GM19463 (cell line): Measurements from ENCODE around the gene TSC2.
A peak's percentile ranks its signal among the peaks of the same experiment; 100 is the strongest.
"Not testable (repeated sequence)": the region's sequence is repeated elsewhere in the genome, so short reads cannot be mapped to it uniquely, and the experiment has no call there.

Experiments
- ATAC-seq: cut with Tn5 transposase; IDR thresholded peaks from one replicate; pipeline ENCODE4 v1.9.1; 2021; ENCODE audit warnings: mild to moderate bottlenecking, moderate library complexity; ENCODE audit not compliant: unreplicated experiment

Gene TSC2

GRCh38 chr16:2009791-2010510 lies 37.8 kb upstream of the TSC2 start, which contains the start of gene ZNF598:
TSS of gene ZNF598 (minus strand) at chr16:2009821.
- ATAC-seq = peak; percentile 90

GRCh38 chr16:2011726-2012125 lies 36.1 kb upstream of the TSC2 start:
- ATAC-seq = not testable (repeated sequence)

DNA sequence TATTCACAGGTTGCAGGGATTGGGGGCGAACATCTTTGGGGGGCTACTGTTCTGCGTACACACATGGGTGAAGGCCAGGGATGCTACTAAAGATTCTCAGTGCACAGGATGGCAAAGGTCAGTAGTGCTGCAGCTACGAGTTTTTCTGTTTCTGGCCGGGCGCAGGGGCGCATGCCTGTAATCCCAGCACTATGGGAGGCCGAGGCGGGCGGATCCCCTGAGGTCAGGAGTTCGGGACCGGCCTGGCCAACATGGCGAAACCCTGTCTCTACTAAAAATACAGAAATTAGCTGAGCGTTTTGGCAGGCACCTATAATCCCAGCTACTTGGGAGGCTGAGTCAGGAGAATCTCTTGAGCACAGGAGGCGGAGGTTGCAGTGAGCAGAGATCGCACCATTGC lies 34.3 kb upstream of the TSC2 start:
- no peak for ATAC-seq

DNA sequence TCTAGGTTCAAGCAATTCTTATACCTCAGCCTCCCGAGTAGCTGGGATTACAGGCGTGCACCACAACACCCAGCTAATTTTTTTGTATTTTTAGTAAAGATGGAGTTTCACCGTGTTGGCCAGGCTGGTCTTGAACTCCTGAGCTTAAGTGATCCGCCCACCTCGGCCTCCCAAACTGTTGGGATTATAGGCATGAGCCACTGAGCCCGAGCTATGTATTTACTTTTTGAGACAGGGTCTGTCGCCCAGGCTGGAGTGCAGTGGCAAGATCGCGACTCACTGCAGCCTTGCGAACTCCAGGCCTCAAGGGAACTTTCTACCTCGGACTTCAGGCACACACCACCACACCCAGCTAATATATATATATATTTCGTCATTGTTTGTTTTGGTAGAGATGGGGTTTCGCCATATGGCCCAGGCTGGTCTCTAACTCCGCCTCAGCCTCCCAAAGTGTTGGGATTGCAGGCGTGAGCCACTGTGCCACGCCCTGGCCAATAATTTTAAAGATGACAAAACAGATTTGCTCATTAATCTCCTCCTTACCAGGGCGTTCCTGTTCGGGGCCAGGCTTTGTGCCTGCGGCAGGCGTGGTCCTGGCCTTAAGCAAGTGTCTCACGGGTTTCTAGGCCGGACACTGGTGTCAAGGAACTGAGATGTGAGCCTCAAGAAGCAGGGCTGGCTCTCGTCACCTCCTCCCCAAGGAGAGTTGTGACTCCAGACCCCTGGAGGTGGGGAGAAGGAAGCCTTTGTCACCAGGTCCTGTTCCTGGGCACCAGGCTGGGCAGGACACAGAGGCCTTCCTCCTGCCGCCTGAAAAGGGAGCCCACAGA lies 32.5 kb upstream of the TSC2 start:
- ATAC-seq = no peak

- no peak for ATAC-seq
Observed at GRCh38 chr16:2015947-2016208, 31.9 kb upstream of the TSC2 start.

- no peak for ATAC-seq
Observed at GRCh38 chr16:2016407-2016922, 31.3 kb upstream of the TSC2 start.

GRCh38 chr16:2019518-2019920 lies 28.3 kb upstream of the TSC2 start, which contains the start of gene NPW:
TSS of gene NPW (plus strand) at chr16:2019785.
- ATAC-seq = no peak

GRCh38 chr16:2019921-2020831 lies 27.6 kb upstream of the TSC2 start:
- ATAC-seq = no peak

- ATAC-seq = no peak
Observed at GRCh38 chr16:2022723-2023091, 25.1 kb upstream of the TSC2 start.

DNA sequence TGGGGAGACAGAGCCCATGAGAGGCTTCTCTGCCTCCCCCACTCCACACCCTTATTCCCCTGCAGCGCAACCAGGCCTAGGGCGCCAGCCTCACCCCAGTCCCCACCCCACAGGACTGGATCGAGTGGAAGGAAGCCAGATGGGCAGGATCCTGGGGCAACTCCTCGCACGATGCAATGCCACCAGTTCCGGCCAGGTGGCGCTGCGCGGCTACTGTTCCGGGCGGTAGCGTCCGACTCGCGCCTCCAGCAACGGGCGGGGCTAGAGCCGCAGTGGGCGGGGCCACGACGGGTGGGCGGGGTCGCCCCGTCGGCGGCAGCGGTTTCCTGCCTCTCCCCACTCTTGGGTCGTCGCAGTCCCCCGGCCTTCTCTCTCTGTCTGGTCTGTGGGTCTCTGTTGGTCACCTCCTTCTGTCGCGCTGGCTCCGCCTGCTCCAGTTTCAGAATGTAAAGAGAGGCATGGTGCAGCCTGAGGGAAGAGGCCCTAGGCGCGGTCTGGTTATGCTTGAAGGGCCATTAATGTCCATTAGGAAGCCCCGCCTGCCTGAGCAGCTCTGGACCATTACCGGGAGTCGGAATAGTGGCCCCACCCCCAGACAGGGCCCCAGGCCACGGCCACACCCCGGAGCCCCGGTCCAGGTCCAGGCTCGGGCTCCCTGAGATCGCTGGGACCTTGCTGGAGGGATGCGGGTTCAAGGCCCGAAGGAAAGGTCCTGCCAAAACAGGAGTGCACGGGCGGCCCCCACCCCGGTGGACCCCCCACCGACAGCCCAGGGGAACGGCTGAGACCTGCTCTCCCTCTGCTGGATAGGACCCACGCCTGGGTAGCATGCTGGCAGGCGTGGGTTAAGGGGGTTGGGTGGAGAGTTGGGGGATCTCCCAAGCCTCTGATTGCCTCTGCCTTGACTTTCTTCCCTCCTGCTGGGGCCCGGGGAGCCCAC lies 24.4 kb upstream of the TSC2 start:
- peak; percentile 65 for ATAC-seq

GRCh38 chr16:2024032-2024420 lies 23.8 kb upstream of the TSC2 start:
- no peak for ATAC-seq

DNA sequence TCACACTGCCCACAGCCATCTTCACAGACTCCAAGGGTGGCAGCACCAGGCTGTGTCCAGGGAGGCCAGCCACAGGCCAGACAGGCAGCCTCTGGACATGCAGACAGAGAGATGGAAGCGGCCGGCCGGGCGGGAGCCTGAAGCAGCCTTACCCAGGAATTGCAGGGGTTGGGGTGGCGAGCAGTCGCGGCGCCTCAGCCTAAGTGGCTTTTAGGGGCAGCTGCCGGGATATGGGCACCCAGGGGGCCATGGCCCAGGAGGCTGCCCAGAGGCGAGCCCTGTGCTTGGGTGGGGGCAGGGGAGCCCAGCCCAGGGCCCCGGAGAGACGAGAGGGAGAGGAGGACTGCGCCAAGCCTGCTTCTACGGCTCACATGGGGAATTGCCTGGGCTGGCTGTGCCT lies 22.5 kb upstream of the TSC2 start:
- no peak for ATAC-seq

- no peak for ATAC-seq
Observed at GRCh38 chr16:2025878-2026460, 21.8 kb upstream of the TSC2 start.

- no peak for ATAC-seq
Observed at GRCh38 chr16:2026461-2027023, 21.2 kb upstream of the TSC2 start, which contains the start of gene NHERF2. TSS of gene NHERF2 (plus strand) at chr16:2026902. CDS start at chr16:2027006, 104 bp downstream.

GRCh38 chr16:2027024-2028010 lies 20.5 kb upstream of the TSC2 start:
- ATAC-seq = no peak

DNA sequence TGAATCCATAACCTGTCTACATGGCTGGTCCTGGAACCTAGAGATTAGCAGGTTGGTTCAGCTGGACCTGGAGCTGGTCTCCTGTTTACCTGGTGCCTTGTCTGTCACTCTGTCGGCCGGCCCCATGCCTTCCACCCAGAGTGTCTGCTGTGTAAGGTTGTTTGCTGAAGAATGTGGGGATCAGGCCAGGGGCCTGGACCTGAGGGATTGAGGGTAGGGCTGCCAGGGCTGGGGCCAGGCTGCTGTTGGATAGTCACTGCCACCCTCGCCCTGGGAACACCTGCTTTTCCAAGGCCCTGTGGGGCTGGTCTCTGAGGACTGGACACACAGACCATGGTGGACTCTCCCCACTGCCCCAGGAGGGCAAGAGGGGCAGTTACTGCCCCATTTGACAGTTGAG lies 19.6 kb upstream of the TSC2 start:
- ATAC-seq = no peak

DNA sequence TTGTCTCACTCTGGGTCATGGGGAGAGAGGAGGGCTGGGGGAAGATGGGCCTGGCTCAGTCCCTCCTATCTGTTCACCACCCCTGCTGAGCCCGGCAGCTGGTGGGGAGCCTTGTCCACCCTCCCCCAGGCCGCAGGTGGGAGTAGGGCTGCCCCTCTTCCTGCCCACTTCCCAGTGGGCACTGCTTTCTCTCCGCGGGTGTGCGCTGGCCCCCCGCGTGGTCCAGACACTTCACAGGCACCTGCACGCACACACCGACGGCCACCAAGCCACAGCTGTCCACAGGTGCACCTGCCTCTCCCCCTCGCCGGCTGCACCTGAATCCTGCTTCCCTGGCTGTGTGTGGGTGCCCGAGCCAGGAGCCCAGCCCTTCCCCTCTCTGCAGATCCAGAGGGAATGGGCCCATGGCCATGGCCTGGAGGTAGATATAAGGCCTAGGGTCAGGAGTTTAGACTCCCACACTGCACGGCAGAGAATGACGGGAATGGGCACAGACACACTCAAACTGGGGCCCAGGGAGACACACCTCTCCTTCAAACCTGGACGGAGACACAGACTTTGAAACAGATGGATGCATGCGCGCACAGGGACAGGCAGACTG lies 19.1 kb upstream of the TSC2 start:
- ATAC-seq = no peak

DNA sequence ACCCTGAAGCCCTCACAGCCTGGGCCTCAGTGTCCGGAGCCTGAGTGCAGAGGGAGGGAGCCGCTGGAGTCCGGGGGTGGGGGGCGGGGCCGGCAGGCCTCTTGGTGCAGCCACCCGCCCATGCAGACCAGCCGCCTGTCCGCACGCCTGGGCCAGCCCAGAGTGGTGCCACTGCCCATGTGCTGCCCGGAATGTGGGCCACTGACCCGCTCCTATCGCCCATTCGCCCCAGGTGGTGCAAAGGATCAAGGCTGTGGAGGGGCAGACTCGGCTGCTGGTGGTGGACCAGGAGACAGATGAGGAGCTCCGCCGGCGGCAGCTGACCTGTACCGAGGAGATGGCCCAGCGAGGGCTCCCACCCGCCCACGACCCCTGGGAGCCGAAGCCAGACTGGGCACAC lies 18.4 kb upstream of the TSC2 start:
- no peak for ATAC-seq
